ENCODE results near the gene TMEM150C.

DNA sequence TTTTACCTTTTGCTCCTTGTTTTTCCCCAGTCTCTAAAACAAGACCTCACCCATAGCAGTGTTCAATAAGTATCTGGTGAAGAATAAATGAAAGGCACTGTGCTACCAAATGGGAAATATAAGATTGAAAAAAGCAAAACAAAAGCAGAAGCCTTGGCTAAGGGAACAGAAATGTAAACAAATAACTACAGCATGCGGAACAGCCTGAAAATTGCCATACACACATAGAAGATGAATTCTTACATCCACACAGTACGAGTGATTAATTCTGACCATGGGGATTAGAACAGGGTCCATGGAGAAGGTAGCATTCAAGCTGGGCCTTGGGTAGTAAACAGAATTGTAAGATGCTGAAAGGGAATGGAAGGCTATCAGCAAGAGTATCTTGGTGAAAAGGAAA, 40.5 kb downstream of the TMEM150C start:
- TF ChIP-seq, protein P1, sequence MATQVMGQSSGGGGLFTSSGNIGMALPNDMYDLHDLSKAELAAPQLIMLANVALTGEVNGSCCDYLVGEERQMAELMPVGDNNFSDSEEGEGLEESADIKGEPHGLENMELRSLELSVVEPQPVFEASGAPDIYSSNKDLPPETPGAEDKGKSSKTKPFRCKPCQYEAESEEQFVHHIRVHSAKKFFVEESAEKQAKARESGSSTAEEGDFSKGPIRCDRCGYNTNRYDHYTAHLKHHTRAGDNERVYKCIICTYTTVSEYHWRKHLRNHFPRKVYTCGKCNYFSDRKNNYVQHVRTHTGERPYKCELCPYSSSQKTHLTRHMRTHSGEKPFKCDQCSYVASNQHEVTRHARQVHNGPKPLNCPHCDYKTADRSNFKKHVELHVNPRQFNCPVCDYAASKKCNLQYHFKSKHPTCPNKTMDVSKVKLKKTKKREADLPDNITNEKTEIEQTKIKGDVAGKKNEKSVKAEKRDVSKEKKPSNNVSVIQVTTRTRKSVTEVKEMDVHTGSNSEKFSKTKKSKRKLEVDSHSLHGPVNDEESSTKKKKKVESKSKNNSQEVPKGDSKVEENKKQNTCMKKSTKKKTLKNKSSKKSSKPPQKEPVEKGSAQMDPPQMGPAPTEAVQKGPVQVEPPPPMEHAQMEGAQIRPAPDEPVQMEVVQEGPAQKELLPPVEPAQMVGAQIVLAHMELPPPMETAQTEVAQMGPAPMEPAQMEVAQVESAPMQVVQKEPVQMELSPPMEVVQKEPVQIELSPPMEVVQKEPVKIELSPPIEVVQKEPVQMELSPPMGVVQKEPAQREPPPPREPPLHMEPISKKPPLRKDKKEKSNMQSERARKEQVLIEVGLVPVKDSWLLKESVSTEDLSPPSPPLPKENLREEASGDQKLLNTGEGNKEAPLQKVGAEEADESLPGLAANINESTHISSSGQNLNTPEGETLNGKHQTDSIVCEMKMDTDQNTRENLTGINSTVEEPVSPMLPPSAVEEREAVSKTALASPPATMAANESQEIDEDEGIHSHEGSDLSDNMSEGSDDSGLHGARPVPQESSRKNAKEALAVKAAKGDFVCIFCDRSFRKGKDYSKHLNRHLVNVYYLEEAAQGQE (IDR thresholded peaks at IDR 0.05; ENCODE audit: insufficient read depth in 1 of 2, low read depth in 2 of 2, low read length in 2 of 2): no peak
- TF ChIP-seq TAF1 (IDR thresholded peaks at IDR 0.05; ENCODE audit: borderline replicate concordance, insufficient read depth, low read length) (no peak), POLR2AphosphoS5 (IDR thresholded peaks at IDR 0.05; ENCODE audit: low read depth, low read length) (no peak), SIN3A (IDR thresholded peaks at IDR 0.05; ENCODE audit: borderline replicate concordance, insufficient read depth, low read length) (no peak), FOXP2 (optimal IDR thresholded peaks at IDR 0.05; ENCODE audit: borderline replicate concordance, extremely low read depth, extremely low read length, insufficient read depth) (no peak)
